Stimulated activated CD8-positive, alpha-beta memory T cell treated with anti-CD3 and anti-CD28 coated beads, Interleukin-15, amount 100 ng/mL, for 1 hour (primary cell): ENCODE results near the gene PPL.
"Not testable (repeated sequence)": the region's sequence is repeated elsewhere in the genome, so short reads cannot be mapped to it uniquely, and the experiment has no call there.

Experiments
- DNase-seq: peaks from one replicate; pipeline ENCODE4 v3.0.0-alpha.2; 2020; ENCODE audit warnings: low read depth

Gene PPL

DNA sequence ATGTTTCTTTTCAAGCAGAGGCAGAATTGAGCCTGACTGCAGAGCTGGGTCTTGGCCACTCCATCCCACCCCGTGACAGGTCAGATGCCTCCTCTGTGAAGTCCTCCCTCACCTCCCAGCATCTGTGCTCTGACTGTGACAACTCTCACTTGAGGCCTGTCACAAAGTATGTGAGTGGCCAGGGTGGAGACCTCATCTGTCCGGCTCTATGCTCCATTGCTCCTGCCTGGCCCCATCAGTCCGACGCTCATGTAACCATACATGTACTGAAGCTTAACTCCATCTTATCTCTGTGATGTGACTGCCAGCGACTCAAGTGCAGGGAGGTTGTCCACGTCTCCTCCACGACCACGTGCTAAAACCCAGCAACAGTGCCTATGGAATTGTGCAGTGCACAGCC lies 3.5 kb downstream of the PPL start:
- DNase-seq = no peak

DNA sequence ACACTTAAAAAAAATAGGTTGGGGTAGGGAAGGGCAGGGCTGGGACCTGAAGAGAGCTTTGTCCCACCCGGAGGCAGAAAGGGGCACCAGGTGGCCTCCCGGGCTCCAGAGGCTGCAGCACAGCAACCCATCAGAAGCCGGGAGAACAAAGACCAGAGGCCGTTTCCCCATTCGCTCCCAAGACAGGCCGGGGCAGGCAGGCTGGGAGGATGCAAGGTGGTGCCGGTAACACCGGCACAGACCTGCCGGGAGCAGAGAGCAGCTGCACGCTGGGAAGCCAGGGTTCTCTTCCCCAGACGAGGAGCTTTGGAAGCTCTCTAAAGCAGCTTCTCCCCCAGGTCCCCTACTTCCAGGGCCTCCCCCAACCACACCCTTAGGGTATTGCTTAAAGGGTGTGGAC lies 5.6 kb downstream of the PPL start:
- DNase-seq = no peak

DNA sequence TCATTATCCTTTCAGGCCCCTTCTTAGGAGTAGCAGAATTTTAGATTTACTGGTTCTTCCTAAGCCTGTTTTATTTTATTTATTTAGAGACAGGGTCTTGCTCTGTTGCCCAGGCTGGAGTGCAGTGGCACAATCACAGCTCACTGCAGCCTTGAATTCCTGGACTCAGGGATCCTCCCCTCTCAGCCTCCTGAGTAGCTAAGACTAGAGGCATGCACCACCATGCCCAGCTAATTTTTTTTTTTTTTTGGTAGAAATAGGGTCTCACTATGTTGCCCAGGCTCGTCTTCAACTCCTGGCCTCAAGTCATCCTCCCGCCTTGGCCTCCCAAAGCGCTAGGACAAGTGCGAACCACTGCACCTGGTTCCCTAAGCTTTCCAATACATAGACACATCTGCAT lies 7.3 kb downstream of the PPL start:
- DNase-seq = not testable (repeated sequence)

DNA sequence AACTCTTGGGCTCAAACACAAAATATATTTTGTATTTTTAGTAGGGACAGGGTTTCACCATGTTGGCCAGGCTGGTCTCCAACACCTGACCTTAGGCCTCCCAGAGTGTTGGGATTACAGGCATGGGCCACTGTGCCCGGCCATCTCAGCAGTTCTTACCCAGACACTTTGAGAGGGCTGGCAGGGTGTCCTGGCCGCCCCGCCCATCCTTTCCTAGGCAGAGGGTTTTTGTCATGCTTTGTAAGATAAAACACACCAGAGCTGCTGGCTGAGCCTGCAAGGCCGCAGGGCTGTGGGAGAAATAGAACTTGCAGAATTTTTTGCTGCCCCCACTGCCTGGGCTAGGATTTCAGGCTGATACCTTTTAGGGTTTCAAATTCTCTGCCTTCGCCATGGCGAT lies 8.7 kb downstream of the PPL start:
- DNase-seq = no peak

DNA sequence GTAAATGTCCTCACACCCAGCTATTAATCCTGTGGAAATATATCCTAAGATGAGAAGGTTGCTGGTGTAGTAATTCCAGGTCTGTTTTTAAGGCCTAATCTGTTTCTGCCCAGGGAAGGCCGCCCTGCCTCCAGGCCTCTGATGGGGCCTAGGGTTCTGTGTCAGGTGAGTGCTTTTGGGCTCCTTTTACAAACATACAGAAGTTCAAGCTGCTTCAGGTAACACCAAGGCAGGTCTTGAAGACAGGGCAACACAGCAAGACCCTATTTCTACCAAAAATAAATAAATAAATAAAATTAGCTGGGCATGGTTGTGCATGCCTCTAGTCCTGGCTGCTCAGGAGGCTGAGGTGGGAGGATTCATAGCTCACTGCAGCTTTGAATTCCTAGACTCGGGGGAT lies 9.3 kb downstream of the PPL start:
- no peak for DNase-seq

DNA sequence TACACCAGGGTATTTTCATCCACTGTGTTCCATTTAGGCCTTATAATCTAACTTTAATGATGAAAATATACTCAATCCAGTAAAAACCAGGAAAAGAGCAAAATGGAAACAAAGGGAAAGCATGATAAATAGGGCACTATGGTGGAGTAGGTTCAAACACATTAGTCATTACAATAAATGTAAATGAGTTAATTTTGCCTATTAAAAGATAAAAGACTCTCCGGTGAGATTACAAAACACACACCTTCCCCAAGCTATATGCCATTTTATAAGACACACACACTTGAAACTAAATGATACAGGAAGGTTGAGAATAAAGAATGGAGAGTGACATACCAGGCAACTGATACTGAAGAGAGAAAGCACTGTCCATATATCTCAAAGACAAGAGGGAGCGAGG lies 10.0 kb downstream of the PPL start:
- DNase-seq = no peak

DNA sequence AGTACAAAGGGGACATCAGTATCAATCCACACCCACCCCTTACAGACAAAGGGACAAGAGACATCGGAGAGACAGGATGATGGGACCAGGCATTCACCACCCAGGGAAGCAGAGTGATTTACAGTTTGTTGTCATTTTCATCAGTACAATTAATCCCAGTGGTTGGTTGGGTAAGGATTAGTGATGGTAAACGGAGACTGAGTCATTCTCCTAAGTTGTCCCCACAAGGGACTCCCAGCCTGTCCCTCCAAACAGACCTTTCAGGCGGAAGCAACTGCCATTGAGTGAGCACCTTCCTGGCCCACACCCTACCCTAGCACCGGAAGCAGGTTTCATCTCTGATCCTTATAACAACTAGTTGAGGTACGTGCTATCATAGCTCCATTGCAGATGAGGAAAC lies 11.2 kb downstream of the PPL start:
- no peak for DNase-seq

DNA sequence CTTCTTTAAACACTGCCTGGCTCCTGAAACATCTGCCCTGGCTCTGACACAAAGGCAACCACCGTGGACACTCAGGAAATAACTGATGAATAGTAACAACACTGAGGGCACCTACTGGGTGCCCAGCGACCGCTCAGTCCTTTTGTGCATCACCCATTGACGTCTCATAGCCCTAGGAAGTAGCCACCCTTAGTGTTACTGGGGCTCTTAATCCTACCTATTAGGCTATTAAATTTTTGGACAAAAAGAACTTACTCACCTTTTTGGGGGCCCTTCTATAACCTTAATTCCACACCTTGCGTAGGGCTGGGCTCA lies 11.7 kb downstream of the PPL start:
- DNase-seq = no peak

DNA sequence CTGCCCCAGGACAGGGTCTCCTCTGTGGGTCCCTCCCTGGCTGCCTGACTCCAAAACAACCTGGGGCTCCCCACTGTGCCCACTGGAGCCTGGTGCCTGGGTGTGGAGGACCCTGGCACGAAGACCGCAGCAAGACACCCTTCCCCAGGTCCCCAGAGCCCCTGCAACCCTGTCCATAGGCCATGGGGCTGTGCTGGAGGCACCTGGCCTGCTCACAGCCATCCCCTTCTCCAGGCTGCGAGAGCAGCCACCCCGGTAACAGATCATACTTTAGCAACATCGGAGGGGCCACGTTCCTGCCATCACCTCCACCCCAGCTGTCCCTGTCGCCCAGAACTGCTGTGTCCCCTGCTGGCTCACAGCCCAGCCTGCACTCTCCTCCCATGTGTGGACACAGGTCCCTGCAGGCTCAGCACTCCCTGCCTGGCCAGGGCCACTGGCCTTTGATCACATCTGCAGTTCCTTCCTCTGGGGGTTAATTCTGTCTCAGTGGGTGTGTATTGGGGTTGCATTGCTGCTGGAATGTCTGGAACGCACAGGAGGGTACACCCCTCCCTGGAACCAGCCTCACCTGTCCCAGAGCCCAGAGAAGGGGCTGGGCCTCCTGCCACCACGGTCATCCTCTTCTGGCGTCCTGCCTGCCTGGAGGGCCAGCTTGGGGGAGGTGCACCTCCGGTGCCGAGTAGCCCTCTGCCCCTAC lies 12.2 kb downstream of the PPL start:
- no peak for DNase-seq

DNA sequence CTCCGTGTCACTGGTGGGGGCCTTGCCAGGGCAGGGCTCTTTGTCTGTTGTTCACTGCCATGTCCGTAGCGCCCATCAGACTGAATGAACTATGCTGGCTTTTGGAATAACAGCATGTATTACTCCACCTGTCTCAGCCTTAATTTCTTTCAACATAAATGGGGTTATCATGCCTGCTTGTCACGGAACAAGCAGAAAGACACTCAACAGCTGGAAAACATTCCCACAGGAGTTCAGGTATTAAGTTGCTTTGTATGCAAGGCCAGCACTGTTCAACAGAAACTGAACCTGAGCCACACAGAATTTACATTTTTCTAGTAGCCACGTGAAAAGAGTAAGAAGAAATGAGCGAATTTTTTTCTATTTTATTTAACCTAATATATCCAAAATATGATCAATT lies 13.1 kb downstream of the PPL start:
- DNase-seq = no peak

DNA sequence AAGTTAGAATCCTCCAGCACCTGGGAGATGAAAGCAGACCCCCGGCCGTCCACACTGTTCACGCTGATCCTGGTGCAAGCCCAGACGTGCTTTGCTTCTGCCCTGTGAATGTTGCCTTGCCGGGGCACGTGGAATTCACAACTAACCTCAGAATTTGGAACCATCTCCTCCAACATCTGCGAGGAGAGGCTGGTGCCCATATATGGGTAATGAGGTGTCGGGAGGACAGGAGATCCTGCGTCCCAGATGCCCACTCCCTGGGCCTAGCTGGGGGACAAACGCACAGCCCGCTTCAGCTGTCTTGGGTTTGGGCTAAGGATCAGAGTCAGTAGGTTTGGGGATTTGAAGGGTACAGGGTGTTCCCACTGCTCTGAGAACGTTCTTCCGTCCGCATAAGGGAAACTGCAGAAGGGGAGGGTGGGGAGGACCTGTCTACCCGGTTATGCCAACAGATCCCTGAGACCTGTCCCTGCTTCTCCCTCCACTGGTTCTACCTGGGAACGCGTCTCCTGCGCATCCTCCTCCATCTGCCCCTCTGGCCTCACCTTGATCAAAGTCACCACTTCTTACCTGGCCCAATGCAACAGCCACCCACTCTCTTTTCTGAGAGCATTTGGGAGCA lies 14.1 kb downstream of the PPL start:
- DNase-seq = no peak

DNA sequence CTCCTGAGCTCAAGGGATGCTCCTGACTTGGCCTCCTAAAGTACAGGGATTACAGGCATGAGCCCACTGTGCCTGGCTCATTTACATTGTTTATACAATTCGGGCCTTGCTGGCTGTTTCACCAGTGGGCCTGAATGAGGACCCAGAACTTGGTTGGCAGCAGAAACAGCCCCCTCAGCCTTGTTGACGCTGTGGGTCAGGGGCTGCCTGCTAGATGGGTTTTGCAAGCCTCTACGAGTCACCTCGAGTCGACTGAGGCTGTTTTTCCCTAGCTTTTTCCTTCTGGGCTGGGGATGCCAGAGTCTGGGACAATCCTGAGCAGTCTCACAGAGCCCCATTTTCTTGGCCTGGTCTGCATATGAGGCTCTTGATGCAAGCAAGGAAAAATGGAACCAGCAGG lies 16.1 kb downstream of the PPL start:
- no peak for DNase-seq

DNA sequence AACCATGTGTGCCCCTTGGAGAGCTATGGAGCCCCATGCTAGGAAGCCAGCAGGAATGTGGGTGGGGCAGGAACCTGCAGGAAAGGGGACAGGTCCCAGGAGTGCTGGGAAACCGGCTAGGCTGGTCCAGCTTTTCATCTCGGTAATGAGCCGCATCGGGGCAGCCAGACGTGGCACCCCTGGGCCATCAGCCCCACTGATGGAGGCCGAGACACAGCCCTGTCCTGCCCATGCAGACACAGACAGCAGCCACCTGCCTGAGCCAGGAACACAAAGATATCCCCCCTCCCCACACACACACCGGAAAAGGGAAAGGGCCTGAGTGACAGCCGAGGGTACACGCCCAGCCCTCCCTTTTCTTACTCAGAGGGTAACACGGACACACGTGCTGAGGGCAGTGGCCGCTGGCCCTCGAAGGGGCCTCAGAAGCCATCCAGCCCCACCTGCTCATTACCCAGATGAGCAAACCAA lies 18.1 kb downstream of the PPL start:
- DNase-seq = no peak

DNA sequence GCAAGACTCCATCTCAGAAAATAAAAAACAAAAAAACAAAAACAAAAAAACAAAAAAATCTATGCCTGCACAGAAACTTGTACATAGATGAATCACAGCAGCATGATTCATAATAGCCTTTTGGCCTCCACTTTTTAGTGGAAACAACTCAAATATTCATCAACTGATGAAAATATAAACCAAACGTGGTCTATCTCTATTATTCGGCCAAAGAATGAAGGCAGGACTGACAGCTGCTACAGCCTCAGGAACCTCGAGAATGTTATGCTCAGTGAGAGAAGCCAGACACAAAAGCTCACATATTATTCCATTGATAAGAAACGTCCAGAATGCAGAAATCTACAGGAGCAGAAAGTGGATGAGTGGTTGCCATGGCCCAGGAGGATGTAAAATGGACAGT lies 19.8 kb downstream of the PPL start:
- DNase-seq = no peak

DNA sequence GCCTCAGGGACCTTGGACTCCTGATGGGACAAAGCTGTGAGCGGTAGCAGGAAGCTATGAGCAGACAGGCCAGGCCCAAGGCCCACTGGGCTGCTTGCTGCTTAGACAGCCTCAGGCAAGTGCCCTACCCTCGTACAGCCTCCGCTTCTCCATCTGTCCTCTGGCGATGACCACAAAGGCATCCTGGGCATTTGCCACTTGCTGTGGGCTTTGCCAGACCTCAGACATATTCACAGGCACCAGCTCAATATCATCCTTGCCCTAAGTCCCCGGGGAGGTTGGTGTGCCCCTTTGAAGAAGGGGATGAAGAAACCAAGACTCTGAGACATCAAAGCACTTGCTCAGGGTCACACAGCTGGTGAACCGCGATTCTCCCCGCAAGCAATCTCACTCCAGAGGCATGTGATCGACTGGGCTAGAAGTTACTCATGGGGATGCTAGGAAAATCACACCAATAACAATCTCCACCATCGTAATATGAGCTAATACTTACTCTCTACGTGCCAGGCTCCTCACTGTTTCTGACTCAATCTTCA lies 21.7 kb downstream of the PPL start:
- DNase-seq = no peak

DNA sequence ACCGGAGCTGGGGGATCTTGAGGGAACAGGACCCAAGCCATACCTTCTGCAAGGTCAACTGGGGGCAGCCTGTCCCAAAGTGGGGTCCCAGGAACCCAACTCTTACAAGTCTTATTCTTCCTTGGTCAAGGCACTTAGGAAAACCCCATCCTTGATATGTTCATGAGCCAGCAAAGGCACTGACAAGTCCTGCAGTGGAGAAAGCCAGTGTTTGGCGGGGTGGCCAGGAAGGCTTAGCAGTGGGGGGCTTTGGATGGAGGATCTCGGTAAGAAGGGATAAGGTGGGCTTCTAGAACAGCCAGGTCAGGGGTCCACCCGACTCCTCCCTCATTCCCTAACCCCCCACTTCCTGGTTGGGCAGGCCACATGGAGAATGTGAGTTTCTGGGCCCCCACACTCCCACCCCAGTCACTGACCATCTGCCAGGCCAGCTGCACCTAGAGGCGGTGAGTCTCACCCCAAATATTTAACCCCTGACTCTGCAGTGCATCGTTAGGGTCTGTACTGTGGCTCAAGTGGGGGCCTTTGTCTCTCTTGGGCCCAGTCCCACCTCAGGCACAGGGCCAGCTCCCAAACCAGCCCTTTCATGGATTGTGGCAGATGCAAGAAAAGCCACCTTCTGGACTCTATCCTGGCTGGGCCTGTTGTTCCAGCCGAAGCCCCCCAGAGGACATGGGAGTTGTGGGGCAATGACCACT lies 22.3 kb downstream of the PPL start:
- DNase-seq = no peak

DNA sequence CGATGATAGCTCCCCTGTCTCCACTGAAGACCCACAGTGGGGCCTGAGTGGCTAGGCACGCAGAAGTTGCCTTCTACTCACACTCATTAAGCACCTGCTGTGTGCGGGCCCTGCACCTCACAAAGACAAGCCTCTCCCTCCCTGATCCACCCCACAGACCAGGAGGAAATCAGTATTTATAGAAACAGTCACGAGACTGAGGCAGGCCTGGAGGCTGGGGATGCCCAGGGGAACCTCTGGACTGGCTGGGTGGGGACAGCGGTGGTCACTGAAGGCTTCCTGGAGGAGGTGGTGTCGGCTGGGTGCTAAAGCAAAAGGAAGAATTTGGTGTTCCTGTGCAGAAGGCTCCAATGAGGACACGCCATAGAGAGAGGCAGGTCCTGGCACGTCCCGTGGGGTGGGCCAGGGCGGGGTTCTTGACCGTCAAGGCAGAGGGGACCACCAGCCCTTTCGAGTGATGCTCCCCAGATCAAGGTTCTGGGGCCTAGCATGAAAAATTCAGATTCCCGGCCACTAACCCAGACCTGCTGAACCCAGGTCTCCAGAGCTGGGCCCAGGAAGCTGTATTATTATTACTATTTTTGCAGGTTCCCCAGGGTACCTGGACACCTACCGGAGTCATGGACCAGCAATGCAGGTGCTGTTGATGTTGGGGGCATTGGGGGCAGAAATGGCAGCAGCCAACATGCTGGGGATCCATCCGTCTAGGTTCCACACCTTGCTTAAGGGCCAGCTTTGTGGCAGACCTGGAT lies 23.0 kb downstream of the PPL start:
- DNase-seq = no peak

DNA sequence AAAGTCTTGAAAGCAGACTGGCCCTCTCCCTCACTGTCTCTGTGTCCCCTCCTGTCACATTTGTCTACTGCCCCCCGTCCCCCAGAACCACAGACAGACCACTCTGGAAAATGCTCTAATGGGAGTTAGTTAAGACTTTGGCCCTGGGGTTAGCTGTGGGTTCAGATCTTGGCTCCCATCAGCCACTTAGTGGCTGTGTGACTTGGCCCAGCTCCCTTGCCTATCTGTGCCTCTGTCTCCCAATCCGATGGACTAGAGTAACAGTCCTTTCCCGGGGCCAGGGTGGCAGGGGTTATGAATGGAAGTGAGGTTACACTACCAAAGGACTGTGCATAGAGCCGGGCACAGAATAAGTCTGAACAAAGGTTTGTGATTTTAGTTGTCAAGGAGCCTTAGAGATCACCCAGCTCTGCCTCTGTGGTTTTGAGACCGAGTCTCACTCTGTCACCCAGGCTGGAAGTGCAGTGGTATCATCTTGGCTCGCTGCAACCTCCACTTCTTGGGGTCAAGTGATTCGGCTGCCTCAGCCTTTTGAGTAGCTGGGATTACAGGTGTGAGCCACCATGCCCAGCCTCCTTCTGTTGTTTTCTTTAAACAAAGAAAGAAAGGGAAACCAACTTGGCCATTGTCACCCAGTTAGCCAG lies 23.7 kb downstream of the PPL start:
- DNase-seq = no peak

DNA sequence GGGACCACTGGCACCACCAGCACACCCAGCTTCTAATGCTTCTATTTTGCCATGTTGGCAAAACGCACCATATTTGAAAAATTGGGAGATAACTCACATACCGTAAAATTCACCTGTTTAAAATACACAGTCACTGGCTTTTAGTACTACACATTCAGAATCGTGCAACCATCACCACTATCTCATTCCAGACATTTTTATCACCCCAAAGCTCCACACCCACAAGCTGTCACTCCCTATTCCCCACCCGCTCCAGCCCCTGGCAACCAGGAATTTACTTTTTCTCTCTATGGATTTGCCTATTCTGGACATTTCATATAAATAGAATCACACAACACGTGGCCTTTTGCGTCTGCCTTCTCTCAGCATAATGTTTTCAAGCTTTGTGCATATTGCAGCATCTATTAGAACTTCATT lies 25.0 kb downstream of the PPL start:
- DNase-seq = no peak

DNA sequence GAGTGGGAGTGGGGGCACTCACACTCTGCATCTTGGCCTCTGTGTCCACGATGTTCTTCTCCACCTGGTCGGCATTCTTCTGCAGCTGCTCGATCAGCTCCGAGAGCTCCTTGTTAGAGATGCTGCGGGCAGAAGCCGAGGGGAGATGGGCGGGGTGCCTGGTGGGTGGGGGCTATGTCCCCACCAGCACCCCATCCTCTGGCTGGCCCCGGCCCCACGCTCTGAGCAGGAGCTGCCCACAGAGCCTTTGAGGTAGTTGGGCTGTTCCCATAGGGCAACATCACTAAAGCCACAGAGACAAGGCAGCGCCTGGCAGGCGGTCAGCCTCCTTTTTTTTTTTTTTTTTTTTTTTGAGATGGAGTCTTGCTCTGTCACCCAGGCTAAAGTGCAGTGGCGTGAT lies 26.1 kb downstream of the PPL start:
- DNase-seq = no peak

DNA sequence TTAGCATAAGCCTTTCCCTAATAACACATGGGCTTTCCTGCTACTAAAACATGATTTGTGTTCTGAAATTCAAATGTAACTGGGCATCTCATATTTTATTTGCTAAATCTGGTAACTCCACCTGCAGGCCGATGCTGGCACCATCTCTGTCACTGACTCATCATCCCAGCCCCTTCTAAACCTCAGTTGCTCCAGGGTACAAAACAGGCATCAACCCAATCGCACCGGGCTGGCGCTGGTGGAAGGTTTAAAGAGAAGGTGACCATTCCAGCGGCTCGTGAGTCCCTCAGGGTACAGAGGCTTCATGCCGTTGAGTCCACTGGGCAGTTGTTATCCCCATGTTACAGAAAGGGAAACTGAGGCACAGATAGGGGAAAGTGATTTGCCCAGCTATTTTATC lies 27.1 kb downstream of the PPL start:
- no peak for DNase-seq

DNA sequence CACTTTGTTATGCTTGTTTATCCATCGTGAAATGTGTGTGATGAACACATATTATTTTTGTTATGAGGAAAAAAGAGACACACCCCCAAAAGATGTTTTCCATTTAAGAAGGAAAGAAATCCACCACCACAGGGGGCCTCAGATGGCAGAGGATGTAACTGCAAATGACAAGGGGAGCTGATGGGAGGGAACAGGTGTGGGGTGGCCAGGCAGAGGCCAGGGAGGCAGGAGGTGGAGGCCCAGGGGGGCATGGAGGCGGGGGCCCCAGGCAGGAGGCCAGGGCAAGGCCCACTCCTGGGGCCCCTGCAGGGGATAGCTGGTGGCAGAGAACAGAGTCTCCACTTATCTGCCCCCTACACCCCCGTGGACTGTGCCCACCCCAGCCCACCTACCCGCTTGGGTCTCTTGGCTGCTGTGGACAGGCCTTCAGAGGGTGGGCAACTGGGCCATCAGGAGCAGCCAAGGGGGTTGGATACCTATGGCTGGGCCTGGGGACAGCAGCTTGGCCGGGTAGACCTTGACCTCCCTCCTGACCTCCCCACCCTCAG lies 28.0 kb downstream of the PPL start:
- DNase-seq = no peak
